Spleen (tissue), 11 donors: ENCODE measurements around the gene ITGA6. TPM values are rescaled to one million over a fixed set of nuclear protein-coding genes. Genes with fewer than 3 reads are reported as not detected.

Experiments used
- DNase-seq: peaks from one replicate; pipeline ENCODE4 v3.0.0-alpha.2; 2020
- H3K27ac ChIP-seq, 8 donors: fragments of 200-600 bp; sonication (generic) in 7 of 8; 1 replicate in 4 of 8; 2 replicates in 4 of 8; pipeline versions ENCODE4 v1.5.0 to v1.8.0; 2016 to 2021; ENCODE audit warnings: inconsistent platforms in 4 of 8, mild to moderate bottlenecking in 4 of 8, moderate library complexity in 1 of 8
- H3K27me3 ChIP-seq, 7 donors: fragments of 200-600 bp; sonication (generic) in 6 of 7; replicated peaks in 1 of 7; 1 replicate in 4 of 7; 2 replicates in 3 of 7; pipeline versions ENCODE4 v1.5.0 to v1.8.0; 2016 to 2021; ENCODE audit warnings: inconsistent platforms in 3 of 7, mild to moderate bottlenecking in 1 of 7
- H3K36me3 ChIP-seq, 6 donors: fragments of 200-600 bp; sonication (generic) in 5 of 6; 1 replicate in 4 of 6; 2 replicates in 2 of 6; pipeline versions ENCODE4 v1.5.0 to v1.8.0; 2016 to 2021; ENCODE audit warnings: inconsistent platforms in 2 of 6
- H3K4me1 ChIP-seq, 6 donors: fragments of 200-600 bp; sonication (generic) in 5 of 6; 1 replicate in 3 of 6; 2 replicates in 3 of 6; pipeline versions ENCODE4 v1.5.0 to v1.8.0; 2016 to 2021; ENCODE audit warnings: inconsistent platforms in 3 of 6
- H3K4me3 ChIP-seq, 8 donors: fragments of 200-600 bp; sonication (generic) in 7 of 8; 1 replicate in 4 of 8; 2 replicates in 4 of 8; pipeline versions ENCODE4 v1.5.0 to v1.8.0; 2016 to 2021; ENCODE audit warnings: inconsistent platforms in 4 of 8, mild to moderate bottlenecking in 4 of 8, moderate library complexity in 2 of 8
- H3K9me3 ChIP-seq, 8 donors: fragments of 200-600 bp; sonication (generic) in 7 of 8; 1 replicate in 4 of 8; 2 replicates in 4 of 8; pipeline versions ENCODE4 v1.5.0 to v1.8.0; 2016 to 2021; ENCODE audit warnings: inconsistent platforms in 4 of 8
- POLR2A ChIP-seq, 3 donors: fragments of 450-650 bp; IDR thresholded peaks; one replicate each; pipeline ENCODE4 v1.5.1; 2017; ENCODE audit warnings: antibody characterized with exemption in 3 of 3, mild to moderate bottlenecking in 1 of 3
- POLR2AphosphoS5 ChIP-seq, 3 donors: sonication (generic); formaldehyde crosslinking; IDR thresholded peaks; one replicate each; pipeline ENCODE4 v1.5.1; 2017; ENCODE audit warnings: antibody characterized with exemption in 3 of 3
- WGBS, 5 donors: extraction: QIAGEN DNeasy Blood & Tissue Kit in 3 of 5; methylation state at CpG; one replicate each; pipeline versions ENCODE4 v1.1.5 to v1.1.7; 2013 to 2018; 5-methylcytosine and 5-hydroxymethylcytosine counted together
- intact Hi-C: fragments of 100-400 bp; cut with DNase I; formaldehyde crosslinking; loops from one replicate; pipeline ENCODE4 v1.15.0; 2023; ENCODE audit warnings: low total_unique reads
- polyA plus RNA-seq, 3 donors: library from polyadenylated mRNA; stranded (reverse); fragments of 200-250 nt; gene quantifications; one replicate each; pipeline ENCODE4 v1.2.1, GENCODE V29; 2013
- total RNA-seq, 7 donors: library from RNA; depleted of rRNA in 3 of 7; stranded (reverse); fragments of >200 nt in 3 of 7; fragmentation: NEBNext Ultra II Directional in 4 of 7; extraction: Animal tissue kit (Norgen Biotek cat#: 25700) in 4 of 7; gene quantifications; one replicate each; pipeline versions ENCODE4 v1.1.0 to v1.2.1, GENCODE V29; 2016 to 2021
- TF ChIP-seq, protein P1 (sequence below), 11 experiments: fragments of 200-600 bp in 7 of 11; fragments of 450-650 bp in 4 of 11; sonication (generic) in 4 of 11; IDR thresholded peaks in 8 of 11; conservative IDR thresholded peaks in 3 of 11; 1 replicate in 7 of 11; 2 replicates in 4 of 11; pipeline versions ENCODE4 v1.4.0 to v1.8.0; 2016 to 2021; ENCODE audit warnings: antibody characterized with exemption in 11 of 11, inconsistent platforms in 4 of 11, mild to moderate bottlenecking in 1 of 11
- donor health status: healthy with polysubstance abuse.
- donor health status: DM: no; HTN: no; CAD: no; lungs with moderate emphysema.
- donor health status: DM: no; HTN: no; CAD: no.
- donor health status: Bipolar disorder and iron deficiency.
- donor health status: healthy.
- donor health status: DM: no; HTN: no; CAD: no.
- donor health status: DM: yes; HTN: yes; CAD: no.

ITGA6 gene
- total and polyA plus RNA-seq, 10 donors = 6.9 to 172 (median 88.8) TPM

DNA sequence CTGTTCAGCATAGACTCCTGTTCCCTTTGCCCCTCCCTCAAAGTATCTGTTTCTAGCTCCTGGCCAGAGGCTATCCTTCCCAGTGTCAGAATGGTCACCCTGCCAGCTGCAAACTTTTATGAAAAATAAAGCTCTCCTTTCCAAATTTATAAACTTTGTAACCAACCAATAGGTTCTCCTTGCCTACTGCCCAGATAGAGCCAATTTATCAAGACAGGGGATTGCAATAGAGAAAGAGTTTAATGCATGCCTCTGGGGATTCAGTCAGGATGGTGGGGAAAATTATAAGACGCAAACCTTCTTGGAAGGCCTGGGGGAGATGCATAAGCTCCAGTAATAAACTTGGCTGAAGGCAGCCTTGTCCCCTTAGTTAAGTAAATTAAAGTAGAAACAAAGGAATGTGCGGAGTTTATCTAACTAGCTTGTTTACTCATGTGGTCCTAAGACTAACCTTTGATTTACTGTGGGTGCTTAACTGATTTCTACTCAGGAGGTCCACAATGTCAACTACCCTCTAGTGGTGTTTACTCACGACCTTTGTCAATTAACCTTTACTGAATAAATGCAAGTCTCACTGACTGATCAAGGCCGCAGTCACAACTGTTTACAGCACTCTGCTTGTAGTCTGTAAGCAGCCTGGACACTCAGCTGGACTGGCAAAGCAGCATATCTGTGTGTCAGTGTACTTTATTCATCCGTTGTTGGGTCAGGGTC lies 85.6 kb downstream of the ITGA6 start:
- Histone ChIP-seq H3K9me3 (peaks cover 9 to 44% (median 26%) of the 10 kb centered on the region in 8 donors), H3K4me3 (no peak overlapping the region), H3K4me1 (peaks cover 3 to 35% (median 11%) of the 10 kb centered on the region in 6 donors), H3K27me3 (no peaks in the 10 kb centered on the region), H3K36me3 (peaks cover 0 to 20% (median 0%) of the 10 kb centered on the region in 6 donors), H3K27ac (peak overlapping the region in 1 of 8 donors; percentile 22)
- TF ChIP-seq POLR2A (IDR thresholded peaks at IDR 0.05) (no peak), POLR2AphosphoS5 (IDR thresholded peaks at IDR 0.05) (no peak)
- TF ChIP-seq, protein P1, sequence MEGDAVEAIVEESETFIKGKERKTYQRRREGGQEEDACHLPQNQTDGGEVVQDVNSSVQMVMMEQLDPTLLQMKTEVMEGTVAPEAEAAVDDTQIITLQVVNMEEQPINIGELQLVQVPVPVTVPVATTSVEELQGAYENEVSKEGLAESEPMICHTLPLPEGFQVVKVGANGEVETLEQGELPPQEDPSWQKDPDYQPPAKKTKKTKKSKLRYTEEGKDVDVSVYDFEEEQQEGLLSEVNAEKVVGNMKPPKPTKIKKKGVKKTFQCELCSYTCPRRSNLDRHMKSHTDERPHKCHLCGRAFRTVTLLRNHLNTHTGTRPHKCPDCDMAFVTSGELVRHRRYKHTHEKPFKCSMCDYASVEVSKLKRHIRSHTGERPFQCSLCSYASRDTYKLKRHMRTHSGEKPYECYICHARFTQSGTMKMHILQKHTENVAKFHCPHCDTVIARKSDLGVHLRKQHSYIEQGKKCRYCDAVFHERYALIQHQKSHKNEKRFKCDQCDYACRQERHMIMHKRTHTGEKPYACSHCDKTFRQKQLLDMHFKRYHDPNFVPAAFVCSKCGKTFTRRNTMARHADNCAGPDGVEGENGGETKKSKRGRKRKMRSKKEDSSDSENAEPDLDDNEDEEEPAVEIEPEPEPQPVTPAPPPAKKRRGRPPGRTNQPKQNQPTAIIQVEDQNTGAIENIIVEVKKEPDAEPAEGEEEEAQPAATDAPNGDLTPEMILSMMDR (IDR thresholded peaks at IDR 0.05 in 8 of 11, conservative IDR thresholded peaks at IDR 0.05 in 3 of 11) = no peak
- 90 to 97% (median 94%) methylated on average over 5 of the region's 5 CpGs for WGBS, 5 donors
- DNase-seq = no peak
- intact Hi-C loops = no loop called here

DNA sequence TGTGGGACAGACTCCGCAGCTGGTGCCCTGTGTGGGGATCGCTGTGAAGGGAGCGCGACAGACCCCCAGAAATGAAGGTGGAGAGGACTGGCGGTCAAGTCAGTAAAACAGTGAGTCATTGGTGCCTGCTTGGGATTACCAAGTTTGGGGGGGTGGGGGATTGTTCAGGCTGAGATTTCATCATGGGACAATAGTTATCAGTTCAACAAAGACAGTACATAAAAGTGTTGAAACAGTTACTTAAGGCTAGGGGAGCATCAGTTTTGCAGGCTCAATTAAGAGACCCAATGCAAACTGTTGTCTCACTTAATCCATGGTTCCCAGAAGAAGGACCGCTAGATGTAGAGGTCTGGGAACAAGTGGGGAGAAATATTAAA lies 86.1 kb downstream of the ITGA6 start:
- intact Hi-C loops = no loop called here
- H3K4me1 ChIP-seq = peaks cover 3 to 35% (median 11%) of the 10 kb centered on the region in 6 donors
- H3K27me3 ChIP-seq = no peaks in the 10 kb centered on the region
- no peak for DNase-seq
- no peak for TF ChIP-seq POLR2A (IDR thresholded peaks at IDR 0.05)
- TF ChIP-seq, protein P1 (IDR thresholded peaks at IDR 0.05 in 8 of 11, conservative IDR thresholded peaks at IDR 0.05 in 3 of 11) = no peak
- no peak for TF ChIP-seq POLR2AphosphoS5 (IDR thresholded peaks at IDR 0.05)
- WGBS, 5 donors = 86 to 99% (median 91%) methylated on average over 6 of the region's 6 CpGs
- H3K36me3 ChIP-seq = peaks cover 0 to 14% (median 0%) of the 10 kb centered on the region in 6 donors
- no peak overlapping the region for H3K4me3 ChIP-seq
- H3K27ac ChIP-seq = peak overlapping the region in 2 of 8 donors; percentile 22 to 67
- H3K9me3 ChIP-seq = peaks cover 9 to 44% (median 26%) of the 10 kb centered on the region in 8 donors

DNA sequence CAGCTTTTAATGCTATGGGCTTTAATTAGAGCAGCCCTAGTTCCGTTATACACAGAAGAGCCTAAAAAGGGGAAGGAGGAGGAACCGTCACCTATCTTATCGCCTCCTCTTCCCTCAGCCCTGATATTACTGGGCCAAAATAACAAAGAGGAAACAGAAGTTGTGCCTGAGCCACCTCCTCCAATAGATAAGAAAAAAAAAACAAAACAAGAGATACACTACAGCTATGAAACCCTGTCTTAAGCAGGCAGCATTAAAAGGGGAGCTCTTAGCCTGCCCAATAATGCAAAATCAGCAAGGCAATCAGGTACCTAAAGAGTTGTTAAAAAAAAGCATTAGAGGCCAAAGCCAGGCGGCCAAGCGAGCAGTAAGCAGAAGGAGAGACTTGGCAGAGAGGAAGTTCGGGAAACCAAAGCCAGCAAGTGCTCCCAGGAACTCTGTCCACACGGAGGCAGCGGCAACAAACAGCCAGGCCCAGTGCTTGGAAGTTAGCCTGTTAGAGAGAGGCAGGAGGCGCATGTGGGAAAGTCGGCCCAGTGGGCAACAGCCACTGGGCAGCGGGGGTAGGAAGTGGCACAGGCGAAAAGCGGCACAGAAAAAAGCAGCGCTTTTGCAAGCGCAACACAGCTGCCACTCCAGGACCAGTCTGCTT lies 86.7 kb downstream of the ITGA6 start:
- peak overlapping the region in 5 of 8 donors; percentile 47 to 67 (median 55) for H3K27ac ChIP-seq
- H3K9me3 ChIP-seq = peaks cover 9 to 49% (median 30%) of the 10 kb centered on the region in 8 donors
- TF ChIP-seq, protein P1 (IDR thresholded peaks at IDR 0.05 in 8 of 11, conservative IDR thresholded peaks at IDR 0.05 in 3 of 11) = no peak
- TF ChIP-seq POLR2AphosphoS5 (IDR thresholded peaks at IDR 0.05) = peak in 1 of 3 donors; percentile 16
- H3K4me3 ChIP-seq = peak overlapping the region in 1 of 8 donors; percentile 20
- intact Hi-C loops = no loop called here
- no peaks in the 10 kb centered on the region for H3K27me3 ChIP-seq
- H3K36me3 ChIP-seq = peaks cover 0 to 9% (median 0%) of the 10 kb centered on the region in 6 donors
- peaks cover 3 to 33% (median 11%) of the 10 kb centered on the region in 6 donors for H3K4me1 ChIP-seq
- peak; percentile 72 for DNase-seq
- WGBS, 5 donors = 53 to 81% (median 72%) methylated on average over 15 of the region's 15 CpGs

DNA sequence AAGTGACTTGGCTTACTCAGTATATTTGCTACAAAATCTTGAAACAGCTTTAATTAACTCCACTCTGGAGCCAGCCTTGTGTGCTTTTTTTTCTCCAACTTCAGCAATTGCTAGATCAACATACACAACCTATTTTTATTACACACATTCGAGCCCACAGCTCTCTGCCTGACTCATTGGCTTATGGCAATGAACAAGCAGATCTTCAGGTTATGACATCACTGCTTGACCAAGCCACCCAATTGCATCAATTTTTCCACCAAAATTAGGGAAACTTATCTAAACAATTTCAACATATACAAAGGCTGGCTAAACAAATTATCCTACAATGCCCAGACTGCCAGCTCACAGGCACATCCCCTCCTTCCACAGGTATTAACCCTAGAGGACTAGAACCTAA lies 88.9 kb downstream of the ITGA6 start:
- DNase-seq = no peak
- peaks cover 9 to 63% (median 45%) of the 10 kb centered on the region in 8 donors for H3K9me3 ChIP-seq
- no peak overlapping the region for H3K27ac ChIP-seq
- H3K36me3 ChIP-seq = peaks cover 0 to 9% (median 0%) of the 10 kb centered on the region in 6 donors
- TF ChIP-seq, protein P1 (IDR thresholded peaks at IDR 0.05 in 8 of 11, conservative IDR thresholded peaks at IDR 0.05 in 3 of 11) = no peak
- TF ChIP-seq POLR2AphosphoS5 (IDR thresholded peaks at IDR 0.05) = no peak
- TF ChIP-seq POLR2A (IDR thresholded peaks at IDR 0.05) = no peak
- intact Hi-C loops = no loop called here
- H3K4me1 ChIP-seq = peaks cover 0 to 11% (median 7%) of the 10 kb centered on the region in 6 donors
- H3K27me3 ChIP-seq = no peaks in the 10 kb centered on the region
- WGBS, 5 donors = 51 to 82% (median 61%) methylated on average over 1 of the region's 1 CpG
- no peak overlapping the region for H3K4me3 ChIP-seq
